Activated B cell treated with CpG ODN at 0.5 μM for 24 hours (primary cell): Measurements from ENCODE around the gene XRCC4. TPM values are rescaled to one million over a fixed set of nuclear protein-coding genes. Genes with fewer than 3 reads are reported as not detected.

ENCODE experiments used
- ATAC-seq: fragments of 200-7000 bp; cut with Tn5 transposase; one replicate; pipeline ENCODE4 v1.10.0; 2021; ENCODE audit warnings: low read depth, mild to moderate bottlenecking, moderate library complexity
- CTCF ChIA-PET: fragments of 350-600 bp; sonication (Branson Sonifier 250); formaldehyde crosslinking; loops from one replicate; lab custom pipeline; 2021; ENCODE audit warnings: antibody characterized with exemption; lab: Charles Lee
- POLR2A ChIA-PET: fragments of 350-600 bp; sonication (Branson Sonifier 250); formaldehyde crosslinking; loops from one replicate; lab custom pipeline; 2021; ENCODE audit warnings: antibody characterized with exemption; lab: Charles Lee
- DNase-seq: peaks from one replicate; pipeline ENCODE4 v3.0.0; 2022
- H3K27ac Mint-ChIP-seq: one replicate; pipeline ENCODE4 v1.8.0; 2020; ENCODE audit warnings: mixed read lengths
- H3K27me3 Mint-ChIP-seq: one replicate; pipeline ENCODE4 v1.8.0; 2021; ENCODE audit warnings: mixed read lengths
- H3K36me3 Mint-ChIP-seq: one replicate; pipeline ENCODE4 v1.8.0; 2021; ENCODE audit warnings: low read depth, mixed read lengths
- H3K4me1 Mint-ChIP-seq: one replicate; pipeline ENCODE4 v1.8.0; 2021; ENCODE audit warnings: mixed read lengths
- H3K4me3 Mint-ChIP-seq: one replicate; pipeline ENCODE4 v1.8.0; 2020; ENCODE audit warnings: mild to moderate bottlenecking, mixed read lengths
- H3K9me3 Mint-ChIP-seq: one replicate; pipeline ENCODE4 v1.8.0; 2020; ENCODE audit warnings: mixed read lengths
- intact Hi-C: fragments of 100-400 bp; cut with micrococcal nuclease; formaldehyde crosslinking; loops from one replicate; pipeline ENCODE4 v1.15.1; 2024
- total RNA-seq: library from RNA; stranded (reverse); gene quantifications from 2 replicates; pipeline ENCODE4 v1.2.3, GENCODE V29; 2022
- TF ChIP-seq, protein P1 (sequence below): fragments of 200-600 bp; IDR thresholded peaks from one replicate; pipeline ENCODE4 v1.8.0; 2022; ENCODE audit warnings: antibody characterized with exemption, mild to moderate bottlenecking

Gene XRCC4
- total RNA-seq, 1 donor from 2014 or later, result 8.5 TPM

DNA sequence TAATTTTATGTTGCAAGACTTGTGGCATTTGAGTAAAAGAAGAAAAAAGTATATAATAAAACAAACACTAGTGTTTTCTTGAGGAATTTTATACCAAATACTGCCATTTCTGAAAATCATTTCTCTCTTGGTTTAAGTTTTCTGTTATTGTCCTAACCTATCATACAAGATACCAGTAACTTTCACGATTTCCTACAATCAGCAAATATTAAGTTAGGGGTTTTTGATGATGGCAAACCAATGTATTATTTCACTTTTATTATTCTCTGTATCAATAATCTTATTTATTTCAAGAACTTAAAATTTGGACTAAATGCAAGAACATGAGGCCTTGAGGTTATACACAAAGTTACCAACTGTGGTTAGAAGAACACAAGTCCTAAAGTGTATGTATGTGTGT is 285.2 kb downstream of the XRCC4 start:
- H3K27me3 Mint-ChIP-seq, result no peaks in the 10 kb centered on the region
- POLR2A ChIA-PET, result no interaction called here
- intact Hi-C loops, result no loop called here
- TF ChIP-seq, protein P1, sequence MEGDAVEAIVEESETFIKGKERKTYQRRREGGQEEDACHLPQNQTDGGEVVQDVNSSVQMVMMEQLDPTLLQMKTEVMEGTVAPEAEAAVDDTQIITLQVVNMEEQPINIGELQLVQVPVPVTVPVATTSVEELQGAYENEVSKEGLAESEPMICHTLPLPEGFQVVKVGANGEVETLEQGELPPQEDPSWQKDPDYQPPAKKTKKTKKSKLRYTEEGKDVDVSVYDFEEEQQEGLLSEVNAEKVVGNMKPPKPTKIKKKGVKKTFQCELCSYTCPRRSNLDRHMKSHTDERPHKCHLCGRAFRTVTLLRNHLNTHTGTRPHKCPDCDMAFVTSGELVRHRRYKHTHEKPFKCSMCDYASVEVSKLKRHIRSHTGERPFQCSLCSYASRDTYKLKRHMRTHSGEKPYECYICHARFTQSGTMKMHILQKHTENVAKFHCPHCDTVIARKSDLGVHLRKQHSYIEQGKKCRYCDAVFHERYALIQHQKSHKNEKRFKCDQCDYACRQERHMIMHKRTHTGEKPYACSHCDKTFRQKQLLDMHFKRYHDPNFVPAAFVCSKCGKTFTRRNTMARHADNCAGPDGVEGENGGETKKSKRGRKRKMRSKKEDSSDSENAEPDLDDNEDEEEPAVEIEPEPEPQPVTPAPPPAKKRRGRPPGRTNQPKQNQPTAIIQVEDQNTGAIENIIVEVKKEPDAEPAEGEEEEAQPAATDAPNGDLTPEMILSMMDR, result no peak
- no peaks in the 10 kb centered on the region for H3K36me3 Mint-ChIP-seq
- DNase-seq (no peak), ATAC-seq (no peak)
- H3K27ac Mint-ChIP-seq, result no peak overlapping the region
- no peak overlapping the region for H3K4me3 Mint-ChIP-seq
- peaks cover 7% of the 10 kb centered on the region for H3K4me1 Mint-ChIP-seq
- H3K9me3 Mint-ChIP-seq, result peaks cover 2% of the 10 kb centered on the region
- CTCF ChIA-PET, result no interaction called here

DNA sequence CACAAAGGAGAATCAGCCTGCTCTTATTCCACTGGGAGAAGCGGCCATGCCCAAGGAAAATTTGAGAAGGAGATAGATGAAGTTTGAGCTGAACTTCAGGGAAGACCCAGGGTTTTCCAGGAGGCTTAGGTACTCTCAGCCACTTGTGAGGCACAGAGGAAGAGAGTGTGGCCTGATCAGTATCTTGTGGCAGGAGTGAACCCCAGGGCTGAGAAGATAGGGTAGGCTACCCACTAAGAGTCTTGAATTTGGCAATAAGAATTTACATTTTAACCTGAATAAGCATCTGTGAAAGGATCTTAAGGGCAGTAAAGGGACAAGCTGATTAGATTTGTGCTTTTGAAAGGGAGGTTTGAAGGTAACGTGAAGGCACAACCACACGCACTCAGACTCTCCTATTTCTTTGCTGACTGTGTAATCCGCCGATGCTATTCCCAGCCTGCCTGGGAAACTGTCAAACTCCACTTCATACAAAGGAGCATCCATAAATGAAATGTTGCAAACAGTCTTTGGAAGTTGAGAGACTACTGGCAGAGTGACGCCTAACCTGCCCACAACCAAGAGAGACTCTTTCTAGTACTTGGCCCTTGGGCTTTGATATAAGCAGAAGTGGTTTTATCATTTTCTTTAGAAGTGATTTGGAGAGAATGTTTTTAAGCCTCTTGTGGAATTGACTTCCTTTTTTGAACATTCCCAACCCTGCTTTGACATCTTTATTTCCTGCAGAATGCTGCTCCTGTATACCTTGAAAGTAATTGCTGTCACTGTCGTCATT is 286.0 kb downstream of the XRCC4 start:
- no peak overlapping the region for H3K4me3 Mint-ChIP-seq
- H3K27ac Mint-ChIP-seq, result no peak overlapping the region
- H3K36me3 Mint-ChIP-seq, result no peaks in the 10 kb centered on the region
- TF ChIP-seq, protein P1, result no peak
- ChIA-PET POLR2A (no interaction called here), CTCF (no interaction called here)
- DNase-seq, result no peak
- no peaks in the 10 kb centered on the region for H3K27me3 Mint-ChIP-seq
- intact Hi-C loops, result no loop called here
- H3K4me1 Mint-ChIP-seq, result peaks cover 7% of the 10 kb centered on the region
- peaks cover 2% of the 10 kb centered on the region for H3K9me3 Mint-ChIP-seq
- no peak for ATAC-seq

DNA sequence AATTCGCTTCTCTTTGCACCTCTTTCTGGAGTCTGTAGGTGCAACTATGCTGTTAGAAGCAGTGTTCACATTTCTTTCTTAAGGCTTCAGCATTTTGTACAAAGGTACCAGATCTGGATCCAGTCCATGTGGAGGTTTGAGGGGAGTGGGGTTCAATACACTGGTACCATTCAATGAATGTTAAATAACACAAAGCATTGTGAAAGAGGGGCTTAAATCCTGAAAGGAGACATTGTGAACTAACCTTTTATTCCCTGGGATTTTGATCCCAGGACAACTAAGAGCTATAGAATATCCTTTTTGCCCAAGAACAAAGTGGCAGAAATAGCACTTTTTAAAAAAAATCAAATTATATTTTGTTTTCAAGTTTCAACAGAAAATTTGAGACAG is 286.5 kb downstream of the XRCC4 start:
- TF ChIP-seq, protein P1, result no peak
- Mint-ChIP-seq H3K27ac (no peak overlapping the region), H3K4me3 (no peak overlapping the region), H3K4me1 (peaks cover 7% of the 10 kb centered on the region), H3K36me3 (no peaks in the 10 kb centered on the region), H3K9me3 (peaks cover 2% of the 10 kb centered on the region), H3K27me3 (no peaks in the 10 kb centered on the region)
- no peak for DNase-seq
- CTCF ChIA-PET, result no interaction called here
- no peak for ATAC-seq
- POLR2A ChIA-PET, result no interaction called here
- intact Hi-C loops, result no loop called here

DNA sequence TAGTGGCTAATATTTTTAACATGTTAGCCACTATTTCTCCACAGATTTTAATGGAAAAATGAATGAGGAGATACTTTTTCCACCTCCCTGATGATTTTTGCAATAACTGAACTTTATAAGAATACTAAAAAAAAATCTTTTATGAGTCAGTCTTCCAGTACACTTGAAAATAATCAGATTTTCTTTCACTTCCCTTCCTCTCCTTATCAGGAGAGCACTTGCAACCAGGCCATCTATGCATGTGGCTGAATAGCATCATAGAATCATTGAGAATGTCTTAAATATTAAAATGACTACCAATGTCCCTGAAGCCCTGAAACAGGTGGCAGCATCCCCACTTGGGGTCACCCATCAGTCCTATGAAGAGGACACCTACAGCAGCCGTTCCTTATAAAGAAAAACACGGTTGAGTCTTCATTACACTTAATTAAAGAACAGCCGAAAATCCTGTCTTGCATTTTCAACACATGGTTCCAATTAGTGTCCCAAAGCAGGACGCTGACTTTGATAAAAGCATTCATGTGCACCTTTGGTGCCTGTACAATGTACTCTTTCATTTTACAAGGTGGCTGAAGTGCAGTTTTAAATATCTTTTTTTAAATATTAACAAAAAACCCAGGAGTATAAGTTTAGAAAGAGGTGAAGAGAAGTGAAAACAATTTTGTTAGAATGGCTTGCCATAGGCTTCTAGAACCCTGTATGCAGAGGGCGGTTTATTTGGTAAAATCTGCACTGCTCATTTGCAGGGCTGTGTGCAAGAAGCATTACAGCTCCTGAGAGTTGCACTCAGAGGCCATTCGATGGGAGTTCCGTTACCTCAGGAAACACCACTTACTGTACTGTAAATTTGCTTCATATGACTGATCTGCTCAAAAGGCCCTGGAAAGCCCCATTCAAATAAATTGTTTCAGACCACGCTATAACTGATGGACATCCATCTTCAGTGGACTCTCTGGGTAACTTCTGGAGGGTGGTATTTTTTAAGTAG is 287.3 kb downstream of the XRCC4 start:
- peaks cover 2% of the 10 kb centered on the region for H3K9me3 Mint-ChIP-seq
- CTCF ChIA-PET, result no interaction called here
- TF ChIP-seq, protein P1, result no peak
- POLR2A ChIA-PET, result no interaction called here
- ATAC-seq, result no peak
- no peaks in the 10 kb centered on the region for H3K36me3 Mint-ChIP-seq
- peaks cover 7% of the 10 kb centered on the region for H3K4me1 Mint-ChIP-seq
- no peak overlapping the region for H3K27ac Mint-ChIP-seq
- intact Hi-C loops, result no loop called here
- H3K27me3 Mint-ChIP-seq, result no peaks in the 10 kb centered on the region
- DNase-seq, result no peak
- H3K4me3 Mint-ChIP-seq, result no peak overlapping the region

DNA sequence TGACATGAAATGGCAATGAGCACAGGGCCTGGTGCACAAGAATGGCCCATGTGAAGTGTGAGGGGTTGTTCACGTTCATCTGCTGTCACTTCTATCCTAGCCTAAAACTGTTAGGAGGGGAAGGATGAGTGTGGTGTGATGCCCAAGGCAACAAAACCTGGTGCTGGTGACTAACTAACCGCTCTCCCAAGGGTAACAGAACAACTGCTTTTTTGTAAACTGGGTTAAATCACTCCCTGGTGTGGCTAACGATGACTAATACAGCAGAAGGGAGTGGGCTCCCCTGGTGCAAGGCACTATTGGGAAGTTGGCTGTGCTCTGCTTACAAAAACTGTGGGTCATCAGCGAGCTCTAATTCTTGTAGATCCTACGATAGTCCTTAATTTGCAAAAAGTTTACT is 291.0 kb downstream of the XRCC4 start:
- H3K9me3 Mint-ChIP-seq, result no peaks in the 10 kb centered on the region
- DNase-seq (no peak), ATAC-seq (no peak)
- H3K27ac Mint-ChIP-seq, result no peak overlapping the region
- no peaks in the 10 kb centered on the region for H3K36me3 Mint-ChIP-seq
- CTCF ChIA-PET, result no interaction called here
- H3K27me3 Mint-ChIP-seq, result no peaks in the 10 kb centered on the region
- POLR2A ChIA-PET, result no interaction called here
- TF ChIP-seq, protein P1, result no peak
- intact Hi-C loops, result no loop called here
- H3K4me1 Mint-ChIP-seq, result peaks cover 7% of the 10 kb centered on the region
- no peak overlapping the region for H3K4me3 Mint-ChIP-seq
